ENCODE measurements around the gene TMPRSS3. TPM values are rescaled to one million over a fixed set of nuclear protein-coding genes. Genes with fewer than 3 reads are reported as not detected.

The TMPRSS3 gene
- total and polyA plus RNA-seq, 2 of the 13 experiments (the other 11 are each of a cell fraction or from before 2014, with no cell fraction given) = 2.8 to 16.9 TPM

Small RNAs within 50 kb of the gene (small RNA-seq; reads per million reads assigned to genes)
- 0 reads per million in 3 experiments for gene RNU6-1149P (ENCODE audit: insufficient read depth in 2 of 3, insufficient read length in 3 of 3, low read depth in 2 of 3, low replicate concordance in 1 of 3)

Other genes with a start within 250 kb of the TMPRSS3 start
- not detected in 2 replicates for gene ABCG1, start 176.9 kb downstream of the TMPRSS3 start, total RNA-seq (2016; rRNA removed; fragmentation: Illumina TruSeq; extraction: Trizol)
- 0.04 and 0.10 TPM in 2 replicates for gene ABCG1, start 176.9 kb downstream of the TMPRSS3 start, polyA plus RNA-seq (2011; rRNA removed)
- gene TFF3, start 80.6 kb downstream of the TMPRSS3 start, total RNA-seq (2016; rRNA removed; fragmentation: Illumina TruSeq; extraction: Trizol) = 7.9 and 14.2 TPM in 2 replicates
- 26.9 and 27.0 TPM in 2 replicates for gene TFF3, start 80.6 kb downstream of the TMPRSS3 start, polyA plus RNA-seq (2011; rRNA removed)
- not detected in 2 replicates for gene TFF2, start 45.1 kb downstream of the TMPRSS3 start, total RNA-seq (2016; rRNA removed; fragmentation: Illumina TruSeq; extraction: Trizol)
- 1.5 and 1.6 TPM in 2 replicates for gene TFF2, start 45.1 kb downstream of the TMPRSS3 start, polyA plus RNA-seq (2011; rRNA removed)
- gene TFF1, start 29.5 kb downstream of the TMPRSS3 start, total RNA-seq (2016; rRNA removed; fragmentation: Illumina TruSeq; extraction: Trizol) = 0.24 TPM in 1 of 2 replicates, not detected in the other
- 19.4 and 47.1 TPM in 2 replicates for gene TFF1, start 29.5 kb downstream of the TMPRSS3 start, polyA plus RNA-seq (2011; rRNA removed)
- gene UBASH3A, start 7.8 kb upstream of the TMPRSS3 start, total RNA-seq (2016; rRNA removed; fragmentation: Illumina TruSeq; extraction: Trizol) = not detected in 2 replicates
- 0.03 TPM in 1 of 2 replicates, not detected in the other for gene UBASH3A, start 7.8 kb upstream of the TMPRSS3 start, polyA plus RNA-seq (2011; rRNA removed)
- gene RSPH1, start 100.2 kb upstream of the TMPRSS3 start, total RNA-seq (2016; rRNA removed; fragmentation: Illumina TruSeq; extraction: Trizol) = not detected in 2 replicates
- not detected in 2 replicates for gene RSPH1, start 100.2 kb upstream of the TMPRSS3 start, polyA plus RNA-seq (2011; rRNA removed)
- 0.17 and 0.40 TPM in 2 replicates for gene SLC37A1, start 117.8 kb upstream of the TMPRSS3 start, total RNA-seq (2016; rRNA removed; fragmentation: Illumina TruSeq; extraction: Trizol)
- gene SLC37A1, start 117.8 kb upstream of the TMPRSS3 start, polyA plus RNA-seq (2011; rRNA removed) = 0.14 and 0.22 TPM in 2 replicates

All from HepG2 (cell line).